HepG2 (cell line): ENCODE data around the gene SRRM3. TPM values are rescaled to one million over a fixed set of nuclear protein-coding genes. Genes with fewer than 3 reads are reported as not detected.

Source experiments
- AKAP8 ChIP-seq: sonication (generic); formaldehyde crosslinking; IDR thresholded peaks from 2 replicates; pipeline ENCODE4 v1.5.1; 2020; ENCODE audit warnings: mild to moderate bottlenecking, missing genetic modification reagents
- GATAD2A ChIP-seq: IDR thresholded peaks from 2 replicates; pipeline ENCODE4 v1.6.1; 2016
- HNRNPL ChIP-seq: fragments of 200-400 bp; formaldehyde crosslinking; IDR thresholded peaks from 2 replicates; pipeline ENCODE4 v1.6.1; 2017; ENCODE audit warnings: mild to moderate bottlenecking, low read depth, low read length
- MBD4 ChIP-seq: IDR thresholded peaks from 2 replicates; pipeline ENCODE4 v1.6.1; 2012; ENCODE audit warnings: low read length, inconsistent platforms, borderline replicate concordance
- MYC ChIP-seq: sonication (generic); formaldehyde crosslinking; IDR thresholded peaks from 2 replicates; pipeline ENCODE4 v1.9.0; 2021; ENCODE audit warnings: missing genetic modification reagents, borderline replicate concordance
- PCBP1 ChIP-seq: fragments of 200-400 bp; formaldehyde crosslinking; IDR thresholded peaks from 2 replicates; pipeline ENCODE4 v1.6.1; 2017; ENCODE audit warnings: mild to moderate bottlenecking, low read depth, low read length, borderline replicate concordance
- PHF8 ChIP-seq: sonication (generic); formaldehyde crosslinking; IDR thresholded peaks from 2 replicates; pipeline ENCODE4 v1.5.0; 2020; ENCODE audit warnings: missing genetic modification reagents
- PTBP1 ChIP-seq: fragments of 200-400 bp; formaldehyde crosslinking; IDR thresholded peaks from 2 replicates; pipeline ENCODE4 v1.6.1; 2018; ENCODE audit warnings: low read length, low read depth; ENCODE audit not compliant: poor library complexity, severe bottlenecking
- RARG ChIP-seq: sonication (generic); formaldehyde crosslinking; IDR thresholded peaks from 2 replicates; pipeline ENCODE4 v1.4.0; 2020; ENCODE audit warnings: low read depth, mild to moderate bottlenecking, missing genetic modification reagents
- RBM22 ChIP-seq: fragments of 200-400 bp; formaldehyde crosslinking; optimal IDR thresholded peaks from 2 replicates; pipeline ENCODE3; 2017; ENCODE audit warnings: mild to moderate bottlenecking, low read length, moderate library complexity
- REPIN1 ChIP-seq: sonication (generic); formaldehyde crosslinking; IDR thresholded peaks from 2 replicates; pipeline ENCODE4 v1.8.0; 2022; ENCODE audit warnings: missing genetic modification reagents, low read depth, mild to moderate bottlenecking, borderline replicate concordance
- SMAD3 ChIP-seq: sonication (generic); formaldehyde crosslinking; IDR thresholded peaks from 2 replicates; pipeline ENCODE4 v1.4.0; 2020; ENCODE audit warnings: missing genetic modification reagents
- SRSF1 ChIP-seq: fragments of 200-400 bp; formaldehyde crosslinking; optimal IDR thresholded peaks from 2 replicates; pipeline ENCODE3; 2017; ENCODE audit warnings: mild to moderate bottlenecking, low read depth, low read length, moderate library complexity
- TBX2 ChIP-seq: sonication (generic); formaldehyde crosslinking; IDR thresholded peaks from 2 replicates; pipeline ENCODE4 v1.5.0; 2020; ENCODE audit warnings: missing genetic modification reagents, mild to moderate bottlenecking, borderline replicate concordance
- YEATS2 ChIP-seq: sonication (generic); formaldehyde crosslinking; IDR thresholded peaks from 2 replicates; pipeline ENCODE4 v1.4.0; 2020; ENCODE audit warnings: missing genetic modification reagents, borderline replicate concordance
- ZBTB20 ChIP-seq: sonication (generic); formaldehyde crosslinking; IDR thresholded peaks from 2 replicates; pipeline ENCODE4 v1.8.1; 2023; ENCODE audit warnings: missing genetic modification reagents, low read depth, mild to moderate bottlenecking, borderline replicate concordance
- ZC3H13 ChIP-seq: sonication (generic); formaldehyde crosslinking; IDR thresholded peaks from 2 replicates; pipeline ENCODE4 v1.8.1; 2023; ENCODE audit warnings: mild to moderate bottlenecking, missing genetic modification reagents, moderate library complexity
- ZFP37 ChIP-seq: sonication (generic); formaldehyde crosslinking; IDR thresholded peaks from 2 replicates; pipeline ENCODE4 v1.4.0; 2020; ENCODE audit warnings: missing genetic modification reagents, borderline replicate concordance
- ZNF17 ChIP-seq: sonication (generic); formaldehyde crosslinking; IDR thresholded peaks from 2 replicates; pipeline ENCODE4 v1.5.0; 2020; ENCODE audit warnings: mild to moderate bottlenecking, missing genetic modification reagents
- ZNF337 ChIP-seq: sonication (generic); formaldehyde crosslinking; IDR thresholded peaks from 2 replicates; pipeline ENCODE4 v1.5.1; 2020; ENCODE audit warnings: missing genetic modification reagents, low read depth, mild to moderate bottlenecking, borderline replicate concordance
- ZNF564 ChIP-seq: sonication (generic); formaldehyde crosslinking; IDR thresholded peaks from 2 replicates; pipeline ENCODE4 v1.8.1; 2023; ENCODE audit warnings: mild to moderate bottlenecking, missing genetic modification reagents
- polyA plus RNA-seq, 8 experiments: library from polyadenylated mRNA; depleted of rRNA in 3 of 8; stranded (reverse) in 7 of 8; unstranded in 1 of 8; fragments of >200 nt; fragmentation: Illumina TruSeq in 4 of 8; extraction: Trizol in 4 of 8; gene quantifications; 2 replicates each; pipeline versions ENCODE4 v1.2.1 to v1.2.3, GENCODE V29; 2011 to 2016; ENCODE audit warnings: low read depth in 4 of 8, missing spikeins in 1 of 8, mixed read lengths in 1 of 8; ENCODE audit not compliant: insufficient read depth in 1 of 8
- total RNA-seq, 5 experiments: library from RNA; depleted of rRNA; stranded (reverse); fragments of >200 nt; fragmentation: Illumina TruSeq; extraction: Trizol; gene quantifications; 2 replicates each; pipeline ENCODE4 v1.2.3, GENCODE V29; 2016; ENCODE audit warnings: low read depth in 1 of 5
- TF ChIP-seq, protein P1 (sequence below): sonication (generic); formaldehyde crosslinking; IDR thresholded peaks from 2 replicates; pipeline ENCODE4 v1.4.0; 2020; ENCODE audit warnings: missing genetic modification reagents
- TF ChIP-seq, protein P2 (sequence below): IDR thresholded peaks from 2 replicates; pipeline ENCODE4 v1.4.0; 2020; ENCODE audit warnings: mild to moderate bottlenecking, missing genetic modification reagents
- TF ChIP-seq, protein P3 (sequence below): IDR thresholded peaks from 2 replicates; pipeline ENCODE4 v1.6.1; 2016; ENCODE audit warnings: missing genetic modification reagents, missing compliant biosample characterization

Gene SRRM3
- total and polyA plus RNA-seq, 2 of the 13 experiments (the other 11 are each of a cell fraction or from before 2014, with no cell fraction given), result 0.13 to 0.54 TPM

DNA sequence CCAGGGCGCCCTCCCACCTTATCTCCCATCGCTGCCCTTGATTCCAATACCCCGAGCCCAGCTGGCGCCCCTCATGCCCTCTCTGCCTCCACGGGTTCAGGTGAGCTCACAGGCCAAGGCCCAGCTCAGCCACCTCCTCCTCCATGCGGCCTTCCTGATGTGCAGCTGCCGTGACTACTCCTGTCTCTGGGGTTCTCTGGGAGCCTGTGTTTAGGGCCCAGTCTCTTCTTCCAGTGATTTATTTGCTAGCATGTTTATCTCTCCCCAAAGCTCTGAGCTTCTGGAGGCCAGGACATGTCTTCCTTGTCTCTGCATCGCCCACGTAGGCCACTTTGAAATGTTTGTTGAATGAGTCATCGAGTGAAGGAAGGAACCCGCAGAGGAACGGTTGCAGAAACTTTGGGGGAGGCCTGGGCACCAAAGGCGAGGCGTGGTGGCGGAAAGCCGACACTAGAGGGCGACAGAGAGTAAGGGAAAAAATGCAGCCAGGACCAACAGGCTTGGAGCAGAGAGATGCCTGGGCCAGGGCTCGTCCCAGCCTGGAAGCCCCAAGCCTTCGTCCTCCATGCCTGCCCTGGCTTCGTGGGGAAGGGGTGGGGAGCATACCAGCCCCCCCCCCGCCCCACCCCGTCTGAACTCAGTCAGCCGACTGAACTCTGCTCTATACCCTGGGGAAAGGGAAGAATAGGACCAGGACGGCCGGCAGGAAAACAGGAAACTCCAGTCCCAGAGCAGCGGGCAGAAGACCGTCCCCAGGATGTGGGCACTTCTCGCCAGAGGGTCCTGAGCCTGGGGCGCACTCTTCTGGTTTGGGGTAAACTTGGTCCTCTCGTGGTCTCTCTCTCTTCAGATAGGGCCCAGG, 89.9 kb downstream of the SRRM3 start (continued):
- TF ChIP-seq TBX2 (CRISPR knock-in tag) (peak; percentile 57; the same call in 1 of the 2 replicates), PTBP1 (peak; percentile 21), PCBP1 (peak; percentile 73; the same call in 1 of the 2 replicates), REPIN1 (CRISPR knock-in tag) (peak; percentile 72; the same call in 1 of the 2 replicates), MBD4 (no peak), GATAD2A (CRISPR knock-in tag) (peak; percentile 85), ZFP37 (CRISPR knock-in tag) (no peak), RARG (CRISPR knock-in tag) (no peak), MYC (CRISPR knock-in tag) (no peak), HNRNPL (no peak), PHF8 (CRISPR knock-in tag) (peak; percentile 56; the same call in 1 of the 2 replicates), ZNF337 (CRISPR knock-in tag) (no peak), RBM22 (no peak), ZNF564 (CRISPR knock-in tag) (no peak), ZC3H13 (0 out of 2 replicates have a peak, but pooled peaks have one; percentile 41), ZBTB20 (CRISPR knock-in tag) (peak; percentile 71; the same call in 1 of the 2 replicates), AKAP8 (CRISPR knock-in tag) (no peak), ZNF17 (no peak), SMAD3 (CRISPR knock-in tag) (peak; percentile 46; the same call in 1 of the 2 replicates), SRSF1 (peak; percentile 84), YEATS2 (CRISPR knock-in tag) (peak; percentile 68; the same call in 1 of the 2 replicates)
- TF ChIP-seq, protein P1, sequence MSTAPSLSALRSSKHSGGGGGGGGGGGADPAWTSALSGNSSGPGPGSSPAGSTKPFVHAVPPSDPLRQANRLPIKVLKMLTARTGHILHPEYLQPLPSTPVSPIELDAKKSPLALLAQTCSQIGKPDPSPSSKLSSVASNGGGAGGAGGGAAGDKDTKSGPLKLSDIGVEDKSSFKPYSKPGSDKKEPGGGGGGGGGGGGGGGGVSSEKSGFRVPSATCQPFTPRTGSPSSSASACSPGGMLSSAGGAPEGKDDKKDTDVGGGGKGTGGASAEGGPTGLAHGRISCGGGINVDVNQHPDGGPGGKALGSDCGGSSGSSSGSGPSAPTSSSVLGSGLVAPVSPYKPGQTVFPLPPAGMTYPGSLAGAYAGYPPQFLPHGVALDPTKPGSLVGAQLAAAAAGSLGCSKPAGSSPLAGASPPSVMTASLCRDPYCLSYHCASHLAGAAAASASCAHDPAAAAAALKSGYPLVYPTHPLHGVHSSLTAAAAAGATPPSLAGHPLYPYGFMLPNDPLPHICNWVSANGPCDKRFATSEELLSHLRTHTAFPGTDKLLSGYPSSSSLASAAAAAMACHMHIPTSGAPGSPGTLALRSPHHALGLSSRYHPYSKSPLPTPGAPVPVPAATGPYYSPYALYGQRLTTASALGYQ, result no peak
- TF ChIP-seq, protein P2, sequence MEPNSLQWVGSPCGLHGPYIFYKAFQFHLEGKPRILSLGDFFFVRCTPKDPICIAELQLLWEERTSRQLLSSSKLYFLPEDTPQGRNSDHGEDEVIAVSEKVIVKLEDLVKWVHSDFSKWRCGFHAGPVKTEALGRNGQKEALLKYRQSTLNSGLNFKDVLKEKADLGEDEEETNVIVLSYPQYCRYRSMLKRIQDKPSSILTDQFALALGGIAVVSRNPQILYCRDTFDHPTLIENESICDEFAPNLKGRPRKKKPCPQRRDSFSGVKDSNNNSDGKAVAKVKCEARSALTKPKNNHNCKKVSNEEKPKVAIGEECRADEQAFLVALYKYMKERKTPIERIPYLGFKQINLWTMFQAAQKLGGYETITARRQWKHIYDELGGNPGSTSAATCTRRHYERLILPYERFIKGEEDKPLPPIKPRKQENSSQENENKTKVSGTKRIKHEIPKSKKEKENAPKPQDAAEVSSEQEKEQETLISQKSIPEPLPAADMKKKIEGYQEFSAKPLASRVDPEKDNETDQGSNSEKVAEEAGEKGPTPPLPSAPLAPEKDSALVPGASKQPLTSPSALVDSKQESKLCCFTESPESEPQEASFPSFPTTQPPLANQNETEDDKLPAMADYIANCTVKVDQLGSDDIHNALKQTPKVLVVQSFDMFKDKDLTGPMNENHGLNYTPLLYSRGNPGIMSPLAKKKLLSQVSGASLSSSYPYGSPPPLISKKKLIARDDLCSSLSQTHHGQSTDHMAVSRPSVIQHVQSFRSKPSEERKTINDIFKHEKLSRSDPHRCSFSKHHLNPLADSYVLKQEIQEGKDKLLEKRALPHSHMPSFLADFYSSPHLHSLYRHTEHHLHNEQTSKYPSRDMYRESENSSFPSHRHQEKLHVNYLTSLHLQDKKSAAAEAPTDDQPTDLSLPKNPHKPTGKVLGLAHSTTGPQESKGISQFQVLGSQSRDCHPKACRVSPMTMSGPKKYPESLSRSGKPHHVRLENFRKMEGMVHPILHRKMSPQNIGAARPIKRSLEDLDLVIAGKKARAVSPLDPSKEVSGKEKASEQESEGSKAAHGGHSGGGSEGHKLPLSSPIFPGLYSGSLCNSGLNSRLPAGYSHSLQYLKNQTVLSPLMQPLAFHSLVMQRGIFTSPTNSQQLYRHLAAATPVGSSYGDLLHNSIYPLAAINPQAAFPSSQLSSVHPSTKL (CRISPR knock-in tag), result peak; percentile 74; the same call in 1 of the 2 replicates
- TF ChIP-seq, protein P3, sequence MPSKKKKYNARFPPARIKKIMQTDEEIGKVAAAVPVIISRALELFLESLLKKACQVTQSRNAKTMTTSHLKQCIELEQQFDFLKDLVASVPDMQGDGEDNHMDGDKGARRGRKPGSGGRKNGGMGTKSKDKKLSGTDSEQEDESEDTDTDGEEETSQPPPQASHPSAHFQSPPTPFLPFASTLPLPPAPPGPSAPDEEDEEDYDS (CRISPR knock-in tag), result peak; percentile 34; the same call in 1 of the 2 replicates
